GM12872 (cell line): ENCODE measurements around the gene ITGA3.

Experiments
- CTCF ChIP-seq: IDR thresholded peaks from 3 replicates; pipeline ENCODE4 v1.5.1; 2011; ENCODE audit warnings: low read depth, mild to moderate bottlenecking, low read length, moderate library complexity; ENCODE audit not compliant: insufficient read depth

The ITGA3 gene

GRCh38 chr17:50125420-50125997 lies 69.6 kb downstream of the ITGA3 start:
- TF ChIP-seq CTCF: no peak

- no peak for TF ChIP-seq CTCF
These were observed 71.9 kb downstream of the ITGA3 start for GRCh38 chr17:50127697-50128361.

- TF ChIP-seq CTCF: no peak
These were observed 72.8 kb downstream of the ITGA3 start for GRCh38 chr17:50128441-50129352.

DNA sequence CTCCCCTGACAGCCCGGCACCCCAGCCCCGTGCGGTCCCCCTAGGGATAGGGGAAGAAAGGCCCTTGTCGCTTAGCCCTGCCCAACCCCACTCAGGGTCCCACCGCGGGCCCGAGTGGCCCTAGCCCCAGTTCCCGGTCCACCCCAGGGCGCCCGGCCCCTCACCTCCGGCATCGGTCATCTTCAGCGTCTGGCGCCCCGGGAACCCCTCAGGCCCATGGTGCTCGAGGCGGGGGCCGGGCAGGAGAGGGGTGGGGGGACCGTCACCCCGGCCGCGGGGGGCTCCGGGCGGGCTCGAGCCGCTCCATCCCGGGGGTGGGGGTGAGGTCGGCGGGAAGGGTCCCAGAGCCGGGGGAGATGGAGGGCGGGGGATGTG lies 73.4 kb downstream of the ITGA3 start:
- TF ChIP-seq CTCF: no peak

DNA sequence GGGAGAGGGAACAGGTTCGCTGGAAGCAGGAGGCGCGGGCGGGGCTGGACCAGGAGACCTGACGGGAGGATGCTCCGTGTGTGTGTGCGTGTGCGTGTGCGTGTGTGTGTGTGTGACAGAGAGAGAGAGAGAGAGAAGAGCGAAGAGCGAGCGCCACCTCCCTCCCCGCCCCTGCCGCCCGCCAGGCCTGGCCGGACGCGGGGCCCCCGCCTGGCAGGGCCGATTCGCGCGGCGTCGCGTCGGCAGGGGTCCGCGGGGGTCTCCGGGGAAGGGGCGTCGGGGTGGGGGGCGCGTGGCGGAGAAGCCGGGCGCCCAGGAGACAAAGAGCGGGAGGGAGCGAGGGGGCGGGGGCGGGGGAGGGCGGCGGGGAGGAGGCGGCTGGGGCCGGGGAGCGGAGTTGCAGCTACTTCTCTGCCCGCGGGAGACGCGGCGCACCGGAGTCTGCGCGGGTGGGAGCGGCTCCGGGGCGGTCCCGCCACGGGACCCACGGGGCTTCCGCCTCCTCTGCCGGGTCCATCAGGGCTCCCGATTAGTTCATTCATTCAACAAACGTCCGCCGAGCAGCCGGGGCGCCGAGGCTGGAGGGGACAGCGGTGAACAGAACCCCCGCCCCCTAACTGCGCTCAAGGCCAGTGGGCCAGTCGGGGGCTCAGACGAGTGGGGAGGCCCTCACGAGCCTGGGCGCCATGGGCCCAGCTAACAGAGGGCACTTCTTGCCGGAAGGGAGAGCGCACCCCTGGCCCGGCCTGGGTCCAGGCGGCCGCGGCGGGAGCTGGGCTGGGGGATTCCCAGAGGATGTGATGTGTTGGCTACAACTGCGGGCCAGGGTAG lies 74.0 kb downstream of the ITGA3 start, which contains the start of gene SAMD14:
Gene SAMD14, minus strand, starts transcription at position 433 of the 831 bp plus-strand sequence. CDS start 5,201 bp downstream, outside the sequence.
- no peak for TF ChIP-seq CTCF

GRCh38 chr17:50130559-50131305 lies 74.8 kb downstream of the ITGA3 start:
- TF ChIP-seq CTCF: no peak
